PC-9 (cell line): ENCODE measurements around the gene NEURL1B. TPM values are rescaled to one million over a fixed set of nuclear protein-coding genes. Genes with fewer than 3 reads are reported as not detected.
A peak's percentile ranks its signal among the peaks of the same experiment; 100 is the strongest.

Experiments used
- Bru-seq: library from RNA; stranded (reverse); fragments of 400-500 nt; gene quantifications from one replicate; lab custom pipeline; 2021; lab: Mats Ljungman, UMichigan
- BruChase-seq, 2 experiments: library from RNA; stranded (reverse); fragments of 400-500 nt; gene quantifications; one replicate each; lab custom pipeline; 2021; lab: Mats Ljungman, UMichigan
- BruUV-seq: library from RNA; stranded (reverse); fragments of 400-500 nt; replicated peaks from 2 replicates; lab custom pipeline; 2021; lab: Mats Ljungman, UMichigan
- CTCF ChIA-PET: fragments of 300-600 bp; sonication (Branson Sonifier 250); formaldehyde crosslinking; loops from one replicate; lab custom pipeline; 2022; ENCODE audit warnings: antibody characterized with exemption; lab: Charles Lee
- POLR2A ChIA-PET: fragments of 300-600 bp; sonication (Branson Sonifier 250); formaldehyde crosslinking; loops from one replicate; lab custom pipeline; 2022; ENCODE audit warnings: antibody characterized with exemption; ENCODE audit not compliant: unreplicated experiment; lab: Charles Lee
- DNase-seq, 2 experiments: peaks; one replicate each; pipeline versions ENCODE4 v3.0.0 to v3.0.0-alpha.2; 2015 to 2022; ENCODE audit warnings: mixed read lengths in 1 of 2
- H2AFZ ChIP-seq: fragments of 200-600 bp; sonication (generic); 2 replicates; pipeline ENCODE4 v1.8.1; 2017; ENCODE audit warnings: antibody characterized with exemption
- H3F3A ChIP-seq: fragments of 200-600 bp; sonication (generic); 2 replicates; pipeline ENCODE4 v1.8.1; 2017; ENCODE audit warnings: antibody characterized with exemption, mild to moderate bottlenecking, low read depth; ENCODE audit not compliant: insufficient read depth
- H3K27ac ChIP-seq: fragments of 200-600 bp; sonication (generic); 2 replicates; pipeline ENCODE4 v1.6.1; 2016; ENCODE audit warnings: mixed run types
- H3K27me3 ChIP-seq: fragments of 200-600 bp; sonication (generic); 2 replicates; pipeline ENCODE4 v1.6.1; 2016; ENCODE audit warnings: low read depth, mixed run types; ENCODE audit not compliant: insufficient read depth
- H3K36me3 ChIP-seq: fragments of 200-600 bp; sonication (generic); 2 replicates; pipeline ENCODE4 v1.6.1; 2016; ENCODE audit warnings: low read depth, mixed run types
- H3K4me1 ChIP-seq: fragments of 200-600 bp; sonication (generic); replicated peaks from 2 replicates; pipeline ENCODE4 v1.6.1; 2016; ENCODE audit warnings: mixed run types; ENCODE audit not compliant: insufficient read depth
- H3K4me2 ChIP-seq: fragments of 200-600 bp; sonication (generic); 2 replicates; pipeline ENCODE4 v1.6.1; 2017; ENCODE audit warnings: mixed run types
- H3K4me3 ChIP-seq: fragments of 200-600 bp; sonication (generic); 2 replicates; pipeline ENCODE4 v1.6.1; 2016; ENCODE audit warnings: mixed run types
- H3K79me2 ChIP-seq: fragments of 200-600 bp; sonication (generic); 2 replicates; pipeline ENCODE4 v1.6.1; 2017; ENCODE audit warnings: low read depth, mixed run types
- H3K9me2 ChIP-seq: fragments of 200-600 bp; sonication (generic); 2 replicates; pipeline ENCODE4 v1.8.1; 2017; ENCODE audit warnings: mild to moderate bottlenecking; ENCODE audit not compliant: insufficient read depth
- H3K9me3 ChIP-seq: fragments of 200-600 bp; sonication (generic); 2 replicates; pipeline ENCODE4 v1.8.1; 2016; ENCODE audit warnings: low read depth; ENCODE audit not compliant: insufficient read depth
- H4K20me1 ChIP-seq: fragments of 200-600 bp; sonication (generic); 2 replicates; pipeline ENCODE4 v1.8.1; 2017; ENCODE audit not compliant: insufficient read depth
- EZH2 ChIP-seq: fragments of 200-600 bp; sonication (generic); IDR thresholded peaks from 2 replicates; pipeline ENCODE4 v1.8.0; 2017; ENCODE audit warnings: antibody characterized with exemption, low read depth
- intact Hi-C: fragments of 100-400 bp; cut with micrococcal nuclease; formaldehyde crosslinking; loops from one replicate; pipeline ENCODE4 v1.10.0; 2022; ENCODE audit not compliant: unreplicated experiment
- long read RNA-seq: library from polyadenylated mRNA; stranded (forward); transcript quantifications from one replicate; pipeline ENCODE4 v2.0.0, GENCODE V29; 2022
- total RNA-seq: library from RNA; stranded (reverse); gene quantifications from 2 replicates; pipeline ENCODE4 v1.2.3, GENCODE V29; 2021
- TF ChIP-seq, protein P1 (sequence below): fragments of 200-600 bp; sonication (generic); conservative IDR thresholded peaks from 2 replicates; pipeline ENCODE4 v1.6.1; 2017; ENCODE audit warnings: mixed run types, antibody characterized with exemption, mild to moderate bottlenecking, moderate library complexity

NEURL1B gene, protein sequence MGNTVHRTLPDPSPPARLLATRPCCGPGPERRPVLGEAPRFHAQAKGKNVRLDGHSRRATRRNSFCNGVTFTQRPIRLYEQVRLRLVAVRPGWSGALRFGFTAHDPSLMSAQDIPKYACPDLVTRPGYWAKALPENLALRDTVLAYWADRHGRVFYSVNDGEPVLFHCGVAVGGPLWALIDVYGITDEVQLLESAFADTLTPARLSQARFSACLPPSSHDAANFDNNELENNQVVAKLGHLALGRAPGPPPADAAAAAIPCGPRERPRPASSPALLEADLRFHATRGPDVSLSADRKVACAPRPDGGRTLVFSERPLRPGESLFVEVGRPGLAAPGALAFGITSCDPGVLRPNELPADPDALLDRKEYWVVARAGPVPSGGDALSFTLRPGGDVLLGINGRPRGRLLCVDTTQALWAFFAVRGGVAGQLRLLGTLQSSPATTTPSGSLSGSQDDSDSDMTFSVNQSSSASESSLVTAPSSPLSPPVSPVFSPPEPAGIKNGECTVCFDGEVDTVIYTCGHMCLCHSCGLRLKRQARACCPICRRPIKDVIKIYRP
- total RNA-seq (14.3 and 20.4 TPM in 2 replicates), Bru-seq, nascent RNA (percentile 54 among the genes with signal in this experiment), BruChase-seq, experiment 1, labeled RNA remaining after a 2-hour chase (percentile 54 among the genes with signal in this experiment), BruChase-seq, experiment 2, labeled RNA remaining after a 6-hour chase (percentile 63 among the genes with signal in this experiment)
- long read RNA-seq, partial matches to known transcripts: 0 of 1 reads
- long read RNA-seq, other reads (novel, unspliced or antisense): 1 of 1 reads

DNA sequence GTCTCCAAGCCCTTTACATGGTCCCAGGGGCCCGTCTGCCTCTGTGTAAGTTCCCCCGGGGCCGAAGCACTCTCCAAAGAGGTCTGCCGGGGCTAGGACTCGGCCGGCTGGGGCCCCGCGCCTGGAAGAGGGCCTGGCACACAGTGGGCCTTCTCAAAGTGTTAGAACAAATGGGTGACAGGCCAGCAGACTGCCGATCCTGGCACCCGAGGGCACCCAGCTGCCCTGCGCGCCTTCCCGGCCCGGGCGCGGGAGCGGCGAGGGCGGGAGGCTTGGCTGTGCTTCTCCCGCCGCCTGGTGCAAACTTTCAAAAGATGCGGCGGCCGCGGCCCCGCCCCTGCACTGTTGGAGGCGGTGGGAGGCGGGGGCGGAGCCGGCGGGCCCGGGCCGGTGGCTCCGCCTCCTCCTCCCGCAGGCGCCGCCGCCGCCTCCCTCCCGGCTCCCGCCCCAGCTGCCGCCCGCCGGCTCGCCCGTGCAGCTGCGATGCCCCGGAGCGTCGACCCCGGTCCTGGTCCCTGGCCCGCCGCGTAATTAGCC lies at the start of gene NEURL1B:
Gene NEURL1B (plus strand): TSS at position 442 of the 537 bp plus-strand sequence. CDS start 144 bp downstream, outside the sequence.
- Histone ChIP-seq H3K9me3 (no peaks in the 10 kb centered on the region), H3K4me3 (peak within 1 kb of the TSS; percentile 55), H3K4me1 (peaks cover 7% of the 10 kb centered on the region; the same call in 1 of the 2 replicates), H3K27me3 (no peaks in the 10 kb centered on the region), H2AFZ (peak within 1 kb of the TSS; percentile 80), H3F3A (peaks cover 6% of the 10 kb centered on the region; the same call in 1 of the 2 replicates), H3K9me2 (no peaks in the 10 kb centered on the region), H3K36me3 (no peaks in the 10 kb centered on the region), H4K20me1 (no peaks in the 10 kb centered on the region), H3K4me2 (peak within 1 kb of the TSS; percentile 83), H3K27ac (no peak within 1 kb of the TSS), H3K79me2 (no peaks in the 10 kb centered on the region)
- ChIA-PET POLR2A (no interaction called here), CTCF (no interaction called here)
- no peak for TF ChIP-seq EZH2
- TF ChIP-seq, protein P1, sequence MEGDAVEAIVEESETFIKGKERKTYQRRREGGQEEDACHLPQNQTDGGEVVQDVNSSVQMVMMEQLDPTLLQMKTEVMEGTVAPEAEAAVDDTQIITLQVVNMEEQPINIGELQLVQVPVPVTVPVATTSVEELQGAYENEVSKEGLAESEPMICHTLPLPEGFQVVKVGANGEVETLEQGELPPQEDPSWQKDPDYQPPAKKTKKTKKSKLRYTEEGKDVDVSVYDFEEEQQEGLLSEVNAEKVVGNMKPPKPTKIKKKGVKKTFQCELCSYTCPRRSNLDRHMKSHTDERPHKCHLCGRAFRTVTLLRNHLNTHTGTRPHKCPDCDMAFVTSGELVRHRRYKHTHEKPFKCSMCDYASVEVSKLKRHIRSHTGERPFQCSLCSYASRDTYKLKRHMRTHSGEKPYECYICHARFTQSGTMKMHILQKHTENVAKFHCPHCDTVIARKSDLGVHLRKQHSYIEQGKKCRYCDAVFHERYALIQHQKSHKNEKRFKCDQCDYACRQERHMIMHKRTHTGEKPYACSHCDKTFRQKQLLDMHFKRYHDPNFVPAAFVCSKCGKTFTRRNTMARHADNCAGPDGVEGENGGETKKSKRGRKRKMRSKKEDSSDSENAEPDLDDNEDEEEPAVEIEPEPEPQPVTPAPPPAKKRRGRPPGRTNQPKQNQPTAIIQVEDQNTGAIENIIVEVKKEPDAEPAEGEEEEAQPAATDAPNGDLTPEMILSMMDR: no peak
- peak in 1 of 2 experiments; percentile 81 for DNase-seq
- intact Hi-C loops: loop anchor here (1.0 to 5.0 kb wide), 2 partner anchors 56 to 164 kb away; no protein-coding TSS in a partner anchor
- BruUV-seq: no TSS peak

DNA sequence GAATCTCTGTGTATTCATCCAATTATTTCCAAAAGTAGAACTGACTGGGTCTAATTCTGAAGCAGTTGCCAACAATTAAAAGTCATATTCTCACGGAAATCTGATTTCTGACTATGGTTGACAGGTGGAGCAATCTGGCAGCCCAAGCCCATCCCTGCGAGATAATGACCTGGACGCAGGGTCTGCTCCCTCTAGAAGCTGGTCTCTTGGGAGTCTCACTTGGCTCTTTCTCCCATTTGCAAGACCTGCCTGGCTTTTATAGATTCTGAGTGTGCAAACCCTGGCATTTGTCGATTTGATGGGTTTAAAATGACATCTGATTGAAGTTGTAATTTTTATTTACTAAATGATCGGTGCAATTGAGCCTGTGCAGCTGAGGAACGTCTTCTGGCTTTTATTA lies 49.4 kb upstream of the NEURL1B start:
- Histone ChIP-seq H3K9me2 (no peaks in the 10 kb centered on the region), H4K20me1 (no peaks in the 10 kb centered on the region; the same call in 1 of the 2 replicates), H3K4me2 (no peak overlapping the region), H3F3A (no peaks in the 10 kb centered on the region), H3K9me3 (no peaks in the 10 kb centered on the region), H3K79me2 (no peaks in the 10 kb centered on the region), H3K4me3 (no peak overlapping the region), H3K36me3 (no peaks in the 10 kb centered on the region), H3K4me1 (no peaks in the 10 kb centered on the region), H2AFZ (no peak overlapping the region), H3K27me3 (peaks cover 59% of the 10 kb centered on the region), H3K27ac (no peak overlapping the region)
- TF ChIP-seq, protein P1: no peak
- TF ChIP-seq EZH2: no peak
- ChIA-PET POLR2A (no interaction called here), CTCF (interaction anchor here (0.6 kb wide), 1 partner anchor 521 kb away, joined by 5 read pairs; no protein-coding TSS in a partner anchor)
- intact Hi-C loops: no loop called here
- no TSS peak for BruUV-seq
- DNase-seq: no peak

DNA sequence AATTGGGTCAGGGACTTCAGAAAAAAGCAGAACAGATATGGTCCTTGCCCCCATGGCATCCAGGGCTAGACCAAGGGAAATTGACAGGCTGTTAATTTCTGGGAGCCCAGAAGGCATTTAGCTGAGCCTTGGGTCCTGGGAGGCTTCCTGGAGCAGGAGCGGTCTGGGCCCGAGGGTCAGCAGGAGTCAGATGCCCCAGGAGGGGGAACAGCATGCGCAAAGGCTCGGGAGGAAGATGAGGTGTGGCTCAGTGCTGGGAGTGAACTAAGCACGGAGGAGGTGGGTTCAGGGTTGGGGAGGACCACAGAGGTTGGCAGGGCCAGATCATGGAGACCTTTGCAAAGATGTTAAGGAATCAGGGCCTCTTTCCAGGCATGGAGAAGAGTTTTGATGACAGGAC lies 48.2 kb upstream of the NEURL1B start:
- Histone ChIP-seq H3K27me3 (peaks cover 47% of the 10 kb centered on the region), H3K79me2 (no peaks in the 10 kb centered on the region), H3K4me1 (no peaks in the 10 kb centered on the region), H2AFZ (no peak overlapping the region), H3K4me2 (no peak overlapping the region), H3K4me3 (no peak overlapping the region), H3K36me3 (no peaks in the 10 kb centered on the region), H3F3A (no peaks in the 10 kb centered on the region), H3K27ac (no peak overlapping the region), H4K20me1 (no peaks in the 10 kb centered on the region; the same call in 1 of the 2 replicates), H3K9me3 (no peaks in the 10 kb centered on the region), H3K9me2 (no peaks in the 10 kb centered on the region)
- ChIA-PET POLR2A (no interaction called here), CTCF (no interaction called here)
- BruUV-seq: no TSS peak
- DNase-seq: no peak
- intact Hi-C loops: no loop called here
- TF ChIP-seq EZH2: no peak
- TF ChIP-seq, protein P1: no peak
